DOHH2 (cell line): ENCODE measurements around the gene NLGN2.

Source experiments
- H3F3A ChIP-seq: fragments of 200-600 bp; sonication (generic), shearing (Covaris generic); 2 replicates; pipeline ENCODE4 v1.6.0; 2016; ENCODE audit warnings: antibody characterized with exemption, mild to moderate bottlenecking; ENCODE audit not compliant: control insufficient read depth, insufficient read depth
- H3K27ac ChIP-seq: fragments of 200-600 bp; sonication (generic); 2 replicates; pipeline ENCODE4 v1.5.1; 2014; ENCODE audit warnings: low read depth, mild to moderate bottlenecking, low read length, moderate library complexity
- H3K27me3 ChIP-seq: fragments of 200-600 bp; sonication (generic); 2 replicates; pipeline ENCODE4 v1.6.1; 2014; ENCODE audit warnings: mild to moderate bottlenecking, low read length, mixed read lengths; ENCODE audit not compliant: control insufficient read depth
- H3K36me3 ChIP-seq: fragments of 200-600 bp; sonication (generic); 2 replicates; pipeline ENCODE4 v1.6.1; 2014; ENCODE audit warnings: mild to moderate bottlenecking, low read length, moderate library complexity, mixed read lengths; ENCODE audit not compliant: control insufficient read depth
- H3K4me1 ChIP-seq: fragments of 200-600 bp; sonication (generic); 2 replicates; pipeline ENCODE4 v1.6.1; 2014; ENCODE audit warnings: mild to moderate bottlenecking, low read length, mixed read lengths; ENCODE audit not compliant: control insufficient read depth
- H3K4me2 ChIP-seq: fragments of 200-600 bp; sonication (generic); 2 replicates; pipeline ENCODE4 v1.6.0; 2014; ENCODE audit warnings: mild to moderate bottlenecking, low read length, moderate library complexity
- H3K4me3 ChIP-seq: fragments of 200-600 bp; sonication (generic); 2 replicates; pipeline ENCODE4 v1.5.1; 2014; ENCODE audit warnings: mild to moderate bottlenecking, low read length, mixed read lengths
- H3K79me2 ChIP-seq: fragments of 200-600 bp; sonication (generic); 2 replicates; pipeline ENCODE4 v1.6.1; 2014; ENCODE audit warnings: mild to moderate bottlenecking, low read length, mixed read lengths; ENCODE audit not compliant: control insufficient read depth
- H3K9me2 ChIP-seq: fragments of 200-600 bp; sonication (generic); replicated peaks from 2 replicates; pipeline ENCODE4 v1.6.1; 2014; ENCODE audit warnings: mild to moderate bottlenecking, low read length, mixed read lengths; ENCODE audit not compliant: control insufficient read depth
- H3K9me3 ChIP-seq: fragments of 200-600 bp; sonication (generic); 2 replicates; pipeline ENCODE4 v1.6.1; 2014; ENCODE audit warnings: antibody characterized with exemption, low read length, mixed read lengths; ENCODE audit not compliant: control insufficient read depth, insufficient read depth
- H4K20me1 ChIP-seq: fragments of 200-600 bp; sonication (generic); 2 replicates; pipeline ENCODE4 v1.6.0; 2014; ENCODE audit warnings: low read depth, mild to moderate bottlenecking, antibody characterized with exemption, low read length, moderate library complexity; ENCODE audit not compliant: control insufficient read depth, insufficient read depth
- EZH2phosphoT487 ChIP-seq: fragments of 200-600 bp; sonication (generic); IDR thresholded peaks from 2 replicates; pipeline ENCODE4 v1.6.1; 2017; ENCODE audit warnings: borderline replicate concordance, mild to moderate bottlenecking, antibody characterized with exemption, low read length, moderate library complexity, mixed read lengths
- TF ChIP-seq, protein P1 (sequence below): fragments of 200-600 bp; sonication (generic); IDR thresholded peaks from one replicate; pipeline ENCODE4 v1.5.1; 2014; ENCODE audit warnings: antibody characterized with exemption, mild to moderate bottlenecking, low read depth, low read length; ENCODE audit not compliant: poor library complexity, severe bottlenecking

NLGN2 gene

GRCh38 chr17:7403727-7403976, 4.0 kb upstream of the NLGN2 start:
- Histone ChIP-seq H3K36me3 (peaks cover 4% of the 10 kb centered on the region; the same call in 1 of the 2 replicates), H3K4me1 (peaks cover 11% of the 10 kb centered on the region), H3K4me3 (peak overlapping the region; percentile 73), H3F3A (peaks cover 5% of the 10 kb centered on the region; the same call in 1 of the 2 replicates), H3K27me3 (no peaks in the 10 kb centered on the region), H3K79me2 (peaks cover 9% of the 10 kb centered on the region), H3K9me3 (no peaks in the 10 kb centered on the region), H3K9me2 (no peaks in the 10 kb centered on the region), H4K20me1 (no peaks in the 10 kb centered on the region), H3K27ac (no peak overlapping the region), H3K4me2 (peak overlapping the region; percentile 89)
- no peak for TF ChIP-seq EZH2phosphoT487
- TF ChIP-seq, protein P1, sequence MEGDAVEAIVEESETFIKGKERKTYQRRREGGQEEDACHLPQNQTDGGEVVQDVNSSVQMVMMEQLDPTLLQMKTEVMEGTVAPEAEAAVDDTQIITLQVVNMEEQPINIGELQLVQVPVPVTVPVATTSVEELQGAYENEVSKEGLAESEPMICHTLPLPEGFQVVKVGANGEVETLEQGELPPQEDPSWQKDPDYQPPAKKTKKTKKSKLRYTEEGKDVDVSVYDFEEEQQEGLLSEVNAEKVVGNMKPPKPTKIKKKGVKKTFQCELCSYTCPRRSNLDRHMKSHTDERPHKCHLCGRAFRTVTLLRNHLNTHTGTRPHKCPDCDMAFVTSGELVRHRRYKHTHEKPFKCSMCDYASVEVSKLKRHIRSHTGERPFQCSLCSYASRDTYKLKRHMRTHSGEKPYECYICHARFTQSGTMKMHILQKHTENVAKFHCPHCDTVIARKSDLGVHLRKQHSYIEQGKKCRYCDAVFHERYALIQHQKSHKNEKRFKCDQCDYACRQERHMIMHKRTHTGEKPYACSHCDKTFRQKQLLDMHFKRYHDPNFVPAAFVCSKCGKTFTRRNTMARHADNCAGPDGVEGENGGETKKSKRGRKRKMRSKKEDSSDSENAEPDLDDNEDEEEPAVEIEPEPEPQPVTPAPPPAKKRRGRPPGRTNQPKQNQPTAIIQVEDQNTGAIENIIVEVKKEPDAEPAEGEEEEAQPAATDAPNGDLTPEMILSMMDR = no peak

- peak within 1 kb of the TSS; percentile 73 for H3K4me3 ChIP-seq
- H3K36me3 ChIP-seq = peaks cover 4% of the 10 kb centered on the region; the same call in 1 of the 2 replicates
- no peaks in the 10 kb centered on the region for H3K27me3 ChIP-seq
- no peaks in the 10 kb centered on the region for H4K20me1 ChIP-seq
- peaks cover 5% of the 10 kb centered on the region; the same call in 1 of the 2 replicates for H3F3A ChIP-seq
- H3K9me3 ChIP-seq = no peaks in the 10 kb centered on the region
- TF ChIP-seq, protein P1 = no peak
- TF ChIP-seq EZH2phosphoT487 = no peak
- H3K79me2 ChIP-seq = peaks cover 9% of the 10 kb centered on the region
- H3K9me2 ChIP-seq = no peaks in the 10 kb centered on the region
- peak within 1 kb of the TSS; percentile 39; the same call in 1 of the 2 replicates for H3K27ac ChIP-seq
- H3K4me1 ChIP-seq = peaks cover 11% of the 10 kb centered on the region
- peak within 1 kb of the TSS; percentile 89 for H3K4me2 ChIP-seq
Measured at GRCh38 chr17:7403977-7404736, 3.5 kb upstream of the NLGN2 start, which contains the start of gene TMEM256. Gene TMEM256, minus strand, starts transcription at chr17:7404097. Its CDS starts 13 bp downstream, at chr17:7404084.

- no peak overlapping the region for H3K27ac ChIP-seq
Measured at GRCh38 chr17:7404737-7405349, 2.8 kb upstream of the NLGN2 start.

More at GRCh38 chr17:7404737-7405349, 2.8 kb upstream of the NLGN2 start:
- Histone ChIP-seq H3K36me3 (peaks cover 4% of the 10 kb centered on the region; the same call in 1 of the 2 replicates), H3K9me3 (no peaks in the 10 kb centered on the region), H3K4me1 (peaks cover 11% of the 10 kb centered on the region), H4K20me1 (no peaks in the 10 kb centered on the region), H3K9me2 (no peaks in the 10 kb centered on the region), H3K4me3 (peak overlapping the region; percentile 73), H3K79me2 (peaks cover 9% of the 10 kb centered on the region), H3K27me3 (no peaks in the 10 kb centered on the region), H3K4me2 (peak overlapping the region; percentile 89), H3F3A (0 out of 2 replicates have a peak, but pooled peaks cover 2% of the 10 kb centered on the region)
- TF ChIP-seq EZH2phosphoT487 = no peak
- TF ChIP-seq, protein P1 = no peak
